Spleen (tissue), 11 donors: ENCODE measurements around the gene RBM18. TPM values are rescaled to one million over a fixed set of nuclear protein-coding genes. Genes with fewer than 3 reads are reported as not detected.

ENCODE experiments used
- DNase-seq: peaks from one replicate; pipeline ENCODE4 v3.0.0-alpha.2; 2020
- H3K27ac ChIP-seq, 8 donors: fragments of 200-600 bp; sonication (generic) in 7 of 8; 1 replicate in 4 of 8; 2 replicates in 4 of 8; pipeline versions ENCODE4 v1.5.0 to v1.8.0; 2016 to 2021; ENCODE audit warnings: inconsistent platforms in 4 of 8, mild to moderate bottlenecking in 4 of 8, moderate library complexity in 1 of 8
- H3K27me3 ChIP-seq, 7 donors: fragments of 200-600 bp; sonication (generic) in 6 of 7; replicated peaks in 1 of 7; 1 replicate in 4 of 7; 2 replicates in 3 of 7; pipeline versions ENCODE4 v1.5.0 to v1.8.0; 2016 to 2021; ENCODE audit warnings: inconsistent platforms in 3 of 7, mild to moderate bottlenecking in 1 of 7
- H3K36me3 ChIP-seq, 6 donors: fragments of 200-600 bp; sonication (generic) in 5 of 6; 1 replicate in 4 of 6; 2 replicates in 2 of 6; pipeline versions ENCODE4 v1.5.0 to v1.8.0; 2016 to 2021; ENCODE audit warnings: inconsistent platforms in 2 of 6
- H3K4me1 ChIP-seq, 6 donors: fragments of 200-600 bp; sonication (generic) in 5 of 6; 1 replicate in 3 of 6; 2 replicates in 3 of 6; pipeline versions ENCODE4 v1.5.0 to v1.8.0; 2016 to 2021; ENCODE audit warnings: inconsistent platforms in 3 of 6
- H3K4me3 ChIP-seq, 8 donors: fragments of 200-600 bp; sonication (generic) in 7 of 8; 1 replicate in 4 of 8; 2 replicates in 4 of 8; pipeline versions ENCODE4 v1.5.0 to v1.8.0; 2016 to 2021; ENCODE audit warnings: inconsistent platforms in 4 of 8, mild to moderate bottlenecking in 4 of 8, moderate library complexity in 2 of 8
- H3K9me3 ChIP-seq, 8 donors: fragments of 200-600 bp; sonication (generic) in 7 of 8; 1 replicate in 4 of 8; 2 replicates in 4 of 8; pipeline versions ENCODE4 v1.5.0 to v1.8.0; 2016 to 2021; ENCODE audit warnings: inconsistent platforms in 4 of 8
- CTCF ChIP-seq, 11 experiments: fragments of 200-600 bp in 7 of 11; fragments of 450-650 bp in 4 of 11; sonication (generic) in 4 of 11; IDR thresholded peaks in 8 of 11; conservative IDR thresholded peaks in 3 of 11; 1 replicate in 7 of 11; 2 replicates in 4 of 11; pipeline versions ENCODE4 v1.4.0 to v1.8.0; 2016 to 2021; ENCODE audit warnings: antibody characterized with exemption in 11 of 11, inconsistent platforms in 4 of 11, mild to moderate bottlenecking in 1 of 11
- POLR2A ChIP-seq, 3 donors: fragments of 450-650 bp; IDR thresholded peaks; one replicate each; pipeline ENCODE4 v1.5.1; 2017; ENCODE audit warnings: antibody characterized with exemption in 3 of 3, mild to moderate bottlenecking in 1 of 3
- POLR2AphosphoS5 ChIP-seq, 3 donors: sonication (generic); formaldehyde crosslinking; IDR thresholded peaks; one replicate each; pipeline ENCODE4 v1.5.1; 2017; ENCODE audit warnings: antibody characterized with exemption in 3 of 3
- WGBS, 5 donors: extraction: QIAGEN DNeasy Blood & Tissue Kit in 3 of 5; methylation state at CpG; one replicate each; pipeline versions ENCODE4 v1.1.5 to v1.1.7; 2013 to 2018; 5-methylcytosine and 5-hydroxymethylcytosine counted together
- intact Hi-C: fragments of 100-400 bp; cut with DNase I; formaldehyde crosslinking; loops from one replicate; pipeline ENCODE4 v1.15.0; 2023; ENCODE audit warnings: low total_unique reads
- polyA plus RNA-seq, 3 donors: library from polyadenylated mRNA; stranded (reverse); fragments of 200-250 nt; gene quantifications; one replicate each; pipeline ENCODE4 v1.2.1, GENCODE V29; 2013
- total RNA-seq, 7 donors: library from RNA; depleted of rRNA in 3 of 7; stranded (reverse); fragments of >200 nt in 3 of 7; fragmentation: NEBNext Ultra II Directional in 4 of 7; extraction: Animal tissue kit (Norgen Biotek cat#: 25700) in 4 of 7; gene quantifications; one replicate each; pipeline versions ENCODE4 v1.1.0 to v1.2.1, GENCODE V29; 2016 to 2021
- donor health status: healthy with polysubstance abuse.
- donor health status: DM: no; HTN: no; CAD: no; lungs with moderate emphysema.
- donor health status: DM: no; HTN: no; CAD: no.
- donor health status: Bipolar disorder and iron deficiency.
- donor health status: healthy.
- donor health status: DM: no; HTN: no; CAD: no.
- donor health status: DM: yes; HTN: yes; CAD: no.

RBM18 gene
- total and polyA plus RNA-seq, 10 donors = 4.2 to 21.5 (median 11.2) TPM

- no peak for DNase-seq
- Histone ChIP-seq H3K27me3 (no peaks in the 10 kb centered on the region), H3K4me1 (peaks cover 0 to 13% (median 5%) of the 10 kb centered on the region in 6 donors), H3K9me3 (no peaks in the 10 kb centered on the region), H3K4me3 (no peak overlapping the region), H3K36me3 (peaks cover 0 to 100% (median 38%) of the 10 kb centered on the region in 6 donors), H3K27ac (no peak overlapping the region)
- 67 to 83% (median 71%) methylated on average over 4 of the region's 4 CpGs for WGBS, 5 donors
- no peak for TF ChIP-seq POLR2A (IDR thresholded peaks at IDR 0.05)
- TF ChIP-seq CTCF (IDR thresholded peaks at IDR 0.05 in 8 of 11, conservative IDR thresholded peaks at IDR 0.05 in 3 of 11) = no peak
- TF ChIP-seq POLR2AphosphoS5 (IDR thresholded peaks at IDR 0.05) = no peak
- intact Hi-C loops = no loop called here
These were observed 29.9 kb upstream of the RBM18 start for GRCh38 chr9:122294531-122294930.

- Histone ChIP-seq H3K27ac (no peak overlapping the region), H3K27me3 (no peaks in the 10 kb centered on the region), H3K36me3 (peaks cover 0 to 100% (median 45%) of the 10 kb centered on the region in 6 donors), H3K4me3 (no peak overlapping the region), H3K4me1 (peaks cover 8 to 21% (median 16%) of the 10 kb centered on the region in 6 donors), H3K9me3 (no peaks in the 10 kb centered on the region)
- TF ChIP-seq POLR2AphosphoS5 (IDR thresholded peaks at IDR 0.05) = no peak
- no peak for TF ChIP-seq CTCF (IDR thresholded peaks at IDR 0.05 in 8 of 11, conservative IDR thresholded peaks at IDR 0.05 in 3 of 11)
- TF ChIP-seq POLR2A (IDR thresholded peaks at IDR 0.05) = no peak
- WGBS, 5 donors = 91 to 97% (median 92%) methylated on average over 3 of the region's 3 CpGs
- DNase-seq = no peak
- intact Hi-C loops = no loop called here
These were observed 26.8 kb upstream of the RBM18 start for GRCh38 chr9:122291458-122291857.

GRCh38 chr9:122287214-122287720, 22.6 kb upstream of the RBM18 start:
- Histone ChIP-seq H3K27ac (peak overlapping the region in 2 of 8 donors; percentile 16 to 62), H3K4me1 (peaks cover 8 to 26% (median 17%) of the 10 kb centered on the region in 6 donors), H3K27me3 (no peaks in the 10 kb centered on the region), H3K36me3 (peaks cover 0 to 99% (median 52%) of the 10 kb centered on the region in 6 donors), H3K9me3 (no peaks in the 10 kb centered on the region), H3K4me3 (no peak overlapping the region)
- WGBS, 5 donors = 43 to 87% (median 63%) methylated on average over 1 of the region's 1 CpG
- no peak for DNase-seq
- intact Hi-C loops = no loop called here
- TF ChIP-seq POLR2A (IDR thresholded peaks at IDR 0.05) (no peak), CTCF (IDR thresholded peaks at IDR 0.05 in 8 of 11, conservative IDR thresholded peaks at IDR 0.05 in 3 of 11) (no peak), POLR2AphosphoS5 (IDR thresholded peaks at IDR 0.05) (no peak)

GRCh38 chr9:122286764-122287163, 22.1 kb upstream of the RBM18 start:
- TF ChIP-seq POLR2AphosphoS5 (IDR thresholded peaks at IDR 0.05) (no peak), CTCF (IDR thresholded peaks at IDR 0.05 in 8 of 11, conservative IDR thresholded peaks at IDR 0.05 in 3 of 11) (no peak), POLR2A (IDR thresholded peaks at IDR 0.05) (no peak)

More at GRCh38 chr9:122286764-122287163, 22.1 kb upstream of the RBM18 start:
- Histone ChIP-seq H3K9me3 (no peaks in the 10 kb centered on the region), H3K4me1 (peaks cover 8 to 26% (median 17%) of the 10 kb centered on the region in 6 donors), H3K27ac (peak overlapping the region in 3 of 8 donors; percentile 0 to 62 (median 11)), H3K36me3 (peaks cover 0 to 99% (median 50%) of the 10 kb centered on the region in 6 donors), H3K4me3 (no peak overlapping the region), H3K27me3 (no peaks in the 10 kb centered on the region)
- WGBS, 5 donors = 60 to 82% (median 76%) methylated on average over 1 of the region's 1 CpG
- DNase-seq = no peak
- intact Hi-C loops = no loop called here
